Endometrial microvascular endothelial cells (primary cell): ENCODE results near the gene NOXA1. TPM values are rescaled to one million over a fixed set of nuclear protein-coding genes. Genes with fewer than 3 reads are reported as not detected.

Experiments used
- in situ Hi-C: cut with HindIII; loops from 2 replicates; pipeline ENCODE4 v1.10.0; 2017; ENCODE audit warnings: low sequenced_read_pairs, low pct_unique_long_range_greater_than_20kb; ENCODE audit errors: inconsistent ontology term
- total RNA-seq: library from RNA; depleted of rRNA; stranded (reverse); fragments of >200 nt; gene quantifications from one replicate; pipeline ENCODE4 v1.2.3, GENCODE V29; 2015; ENCODE audit errors: inconsistent ontology term

Gene NOXA1
- total RNA-seq, 1 donor from 2014 or later: 0.74 TPM

DNA sequence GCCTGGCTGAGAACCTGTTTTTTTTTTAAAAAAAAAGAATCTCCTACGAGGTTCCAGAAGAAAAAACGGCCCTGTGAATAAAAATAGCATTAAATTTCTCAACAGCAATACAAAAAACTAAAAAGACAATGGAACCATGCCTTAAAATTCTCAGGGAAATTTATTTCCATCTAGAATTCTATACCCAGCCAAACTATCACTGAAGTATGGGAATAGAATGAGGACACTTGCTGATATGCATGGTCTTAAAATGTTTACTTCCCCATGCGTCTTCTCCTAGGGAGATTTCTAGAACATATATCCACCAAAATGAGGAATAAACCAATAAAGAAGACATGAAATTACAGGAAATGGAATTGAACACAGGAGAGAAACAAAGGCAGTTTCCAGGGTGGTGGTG lies 52.5 kb downstream of the NOXA1 start:
- in situ Hi-C loops: no loop called here

DNA sequence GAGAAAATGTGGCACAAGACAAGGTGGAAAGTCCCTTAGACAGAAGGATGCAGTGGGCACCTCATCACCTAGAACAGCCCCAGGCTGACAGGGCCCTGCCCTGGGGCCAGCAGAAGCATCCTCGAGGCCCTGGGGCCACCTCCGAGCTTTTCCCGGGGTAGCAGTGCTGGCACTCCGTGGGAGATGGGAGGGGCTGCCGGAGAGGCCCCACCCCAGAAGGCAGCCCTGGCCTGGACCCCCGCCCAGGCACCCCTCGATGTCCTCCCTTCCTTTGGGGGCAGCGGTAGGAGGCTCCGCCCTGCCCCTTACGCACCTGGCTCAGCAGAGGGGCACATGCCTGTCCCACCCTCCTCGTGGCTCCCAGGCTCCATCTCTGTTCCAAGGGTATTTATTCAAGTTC lies 53.7 kb downstream of the NOXA1 start:
- in situ Hi-C loops: no loop called here

DNA sequence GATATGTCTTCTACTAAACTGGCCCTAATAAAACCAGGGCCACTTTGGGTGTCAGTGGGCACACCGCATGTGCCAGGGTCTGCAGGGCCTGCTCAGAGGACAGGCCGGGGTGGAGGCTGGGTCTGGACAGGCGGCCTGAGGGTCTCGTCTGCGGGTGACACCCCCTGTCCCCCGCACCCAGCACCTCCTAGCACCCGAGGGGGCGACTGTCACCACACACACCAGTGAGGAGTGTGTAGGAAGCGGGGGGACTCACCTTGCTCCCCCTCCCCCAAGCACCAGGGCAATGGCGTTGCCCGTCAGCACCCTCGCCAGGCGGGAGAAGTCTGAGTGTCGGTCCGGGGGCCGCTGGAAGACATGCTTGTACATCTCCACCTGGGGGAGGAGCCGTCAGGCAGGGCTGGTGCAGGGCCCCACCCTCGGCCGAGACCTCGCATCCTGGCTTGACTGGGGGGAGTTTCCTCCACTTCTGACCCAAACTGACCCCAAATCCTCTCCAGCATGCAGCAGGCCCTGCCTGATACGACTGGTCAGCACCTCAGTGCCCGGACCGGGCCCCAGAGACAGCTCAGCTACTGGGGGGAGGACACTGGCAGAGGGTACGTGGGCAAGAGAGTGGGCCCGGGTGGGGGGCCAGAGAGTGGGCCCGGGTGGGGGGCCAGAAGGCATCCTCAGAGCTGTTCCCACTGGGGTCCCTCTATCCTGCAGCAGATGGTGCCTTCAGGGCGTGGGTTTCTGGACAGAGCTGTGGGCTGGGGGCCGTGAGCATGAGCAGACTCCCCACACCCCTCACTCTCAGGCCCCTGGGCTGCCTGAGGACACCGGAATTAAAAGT lies 54.8 kb downstream of the NOXA1 start:
- in situ Hi-C loops: no loop called here

DNA sequence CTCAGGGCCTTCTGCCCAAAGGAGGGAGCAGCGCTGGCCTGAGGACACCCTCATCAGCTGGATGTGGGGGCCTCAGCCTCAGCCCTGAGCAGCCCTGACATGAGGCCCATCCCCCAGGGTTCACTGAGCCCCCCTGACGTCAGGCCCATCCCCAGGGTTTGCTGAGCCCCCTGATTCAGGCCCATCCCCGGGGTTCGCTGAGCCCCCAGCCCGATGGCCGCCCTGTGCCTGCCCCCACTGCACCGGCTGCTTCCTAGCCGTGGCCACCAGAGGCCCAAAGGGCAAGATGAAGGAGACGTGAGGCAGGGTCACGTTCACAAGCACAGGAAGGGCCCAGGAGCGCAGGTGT lies 55.4 kb downstream of the NOXA1 start:
- in situ Hi-C loops: no loop called here

DNA sequence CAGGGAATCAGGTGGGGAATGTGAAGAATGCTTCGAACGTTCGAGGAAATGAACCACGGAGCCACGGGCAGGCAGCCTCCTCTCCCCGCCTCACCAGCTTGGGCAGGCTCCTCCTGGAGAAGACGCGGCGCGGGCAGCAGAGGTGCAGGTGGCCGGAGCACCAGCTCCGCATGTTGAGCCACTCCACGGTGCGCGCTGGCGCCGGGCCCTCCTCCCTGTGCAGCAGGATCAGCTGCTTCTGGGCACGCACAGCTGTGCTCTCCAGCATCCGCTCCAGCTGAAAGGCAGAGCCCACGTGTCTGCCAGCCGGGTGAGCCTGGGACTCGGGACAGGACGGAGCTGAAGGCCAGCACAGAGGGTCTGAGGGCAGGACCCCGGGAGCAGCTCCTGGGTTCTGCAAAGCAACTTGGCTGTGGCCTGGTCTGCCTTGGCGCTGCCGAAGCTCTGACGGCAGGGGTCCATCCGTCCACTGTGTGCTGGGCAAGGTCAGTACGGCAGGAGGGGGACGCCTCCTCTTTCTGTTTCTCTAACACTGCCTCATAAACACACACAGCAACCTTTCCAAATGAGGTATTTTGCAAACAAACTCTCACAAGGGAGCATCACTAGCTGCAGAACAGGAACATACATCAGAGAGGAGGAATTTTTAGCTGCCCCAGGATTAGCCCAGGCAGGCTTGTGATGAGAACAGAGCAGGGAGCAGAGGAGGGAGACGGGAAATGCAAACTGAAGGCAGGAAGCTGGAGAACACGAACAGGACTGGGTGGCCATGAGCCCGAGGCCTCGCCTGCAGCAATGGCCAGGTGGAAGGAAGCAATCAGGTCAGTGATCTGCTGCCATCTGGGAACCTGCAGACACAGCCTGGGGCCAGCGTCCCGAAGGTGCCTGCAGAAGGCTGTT lies 56.0 kb downstream of the NOXA1 start:
- in situ Hi-C loops: no loop called here

DNA sequence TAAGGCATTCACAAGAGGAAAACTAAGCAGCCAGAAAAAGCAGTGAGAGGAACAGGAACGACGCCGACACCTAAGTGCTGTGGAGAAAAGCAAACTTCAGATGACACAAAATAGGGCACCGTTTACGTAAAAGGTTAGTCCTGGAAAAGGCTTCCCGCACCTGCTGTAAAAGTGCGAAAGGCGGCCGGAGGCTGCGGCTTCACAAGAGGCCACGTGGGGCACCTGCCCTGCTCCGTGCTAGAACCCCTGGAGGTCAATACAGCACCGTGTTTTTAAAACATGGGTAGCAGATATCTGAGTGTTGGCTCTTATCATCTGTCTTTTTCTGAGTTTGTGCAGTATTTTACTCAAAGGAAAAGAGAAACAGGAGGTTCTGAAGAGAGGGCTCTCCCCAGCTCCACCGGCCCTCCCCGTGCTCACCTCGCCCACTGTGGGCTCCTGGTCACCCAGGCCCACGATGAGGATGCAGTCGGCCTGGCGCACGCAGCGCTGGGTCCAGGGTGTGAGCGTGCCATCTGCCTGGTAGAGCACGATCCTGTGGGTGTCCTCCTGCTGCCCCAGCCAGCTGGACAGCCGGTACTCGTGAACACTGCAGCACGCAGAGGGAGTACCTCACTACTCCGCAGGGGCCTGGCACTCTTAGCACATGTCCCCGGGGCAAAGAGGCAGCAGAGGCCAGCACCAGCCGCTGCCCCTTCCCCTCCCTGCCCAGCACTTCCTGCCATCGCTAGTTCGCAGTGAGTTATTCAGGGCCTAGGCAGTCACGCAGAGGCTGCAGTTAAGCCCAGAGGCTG lies 56.9 kb downstream of the NOXA1 start:
- in situ Hi-C loops: no loop called here

DNA sequence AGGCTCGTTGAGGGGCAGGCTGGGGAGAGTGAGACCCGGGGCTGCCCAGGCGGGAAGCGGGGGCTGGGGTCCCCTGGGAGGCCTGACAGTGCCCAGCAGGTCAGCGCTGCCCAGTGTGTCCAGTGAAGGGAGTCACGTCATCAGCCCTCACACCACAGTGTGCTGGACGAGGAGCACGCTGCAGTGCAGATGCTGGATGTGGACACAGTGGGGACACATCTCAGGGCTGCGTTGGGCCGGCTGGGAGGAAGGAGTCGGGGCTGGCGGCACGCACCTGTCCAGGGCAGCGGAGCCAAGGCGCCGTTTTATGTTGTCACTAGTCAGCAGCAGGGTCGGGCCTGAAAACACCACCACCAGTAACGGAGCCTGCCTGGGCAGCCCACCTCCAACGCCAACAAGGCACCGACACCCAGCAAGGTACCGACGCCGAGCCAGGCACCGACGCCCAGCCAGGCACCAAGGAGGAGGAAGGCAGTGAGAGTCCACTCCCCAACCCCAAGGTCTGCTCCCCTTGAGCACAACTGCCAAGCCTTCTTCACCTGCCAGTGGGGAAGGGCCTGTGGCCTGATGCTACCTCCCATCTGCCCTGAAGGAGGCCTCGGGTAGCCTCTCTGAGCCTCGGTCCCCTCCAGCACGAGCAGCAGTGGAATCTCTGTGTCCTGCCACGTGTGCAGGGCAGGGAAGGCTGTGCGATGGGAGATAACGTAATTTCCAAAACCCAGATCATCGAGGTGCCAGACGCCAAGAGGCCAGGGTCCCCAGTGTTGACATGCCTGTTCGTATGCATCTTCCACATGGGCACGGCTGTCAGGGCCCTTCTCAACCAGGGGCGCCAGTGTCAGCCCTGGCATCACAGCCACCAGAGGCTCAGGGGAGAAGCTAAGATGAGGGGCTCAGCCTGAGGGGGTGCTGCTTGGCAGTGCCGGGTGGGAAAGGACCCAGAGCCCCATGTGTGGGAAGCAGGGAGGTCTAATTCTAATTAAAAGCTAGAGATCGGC lies 57.8 kb downstream of the NOXA1 start:
- in situ Hi-C loops: no loop called here

DNA sequence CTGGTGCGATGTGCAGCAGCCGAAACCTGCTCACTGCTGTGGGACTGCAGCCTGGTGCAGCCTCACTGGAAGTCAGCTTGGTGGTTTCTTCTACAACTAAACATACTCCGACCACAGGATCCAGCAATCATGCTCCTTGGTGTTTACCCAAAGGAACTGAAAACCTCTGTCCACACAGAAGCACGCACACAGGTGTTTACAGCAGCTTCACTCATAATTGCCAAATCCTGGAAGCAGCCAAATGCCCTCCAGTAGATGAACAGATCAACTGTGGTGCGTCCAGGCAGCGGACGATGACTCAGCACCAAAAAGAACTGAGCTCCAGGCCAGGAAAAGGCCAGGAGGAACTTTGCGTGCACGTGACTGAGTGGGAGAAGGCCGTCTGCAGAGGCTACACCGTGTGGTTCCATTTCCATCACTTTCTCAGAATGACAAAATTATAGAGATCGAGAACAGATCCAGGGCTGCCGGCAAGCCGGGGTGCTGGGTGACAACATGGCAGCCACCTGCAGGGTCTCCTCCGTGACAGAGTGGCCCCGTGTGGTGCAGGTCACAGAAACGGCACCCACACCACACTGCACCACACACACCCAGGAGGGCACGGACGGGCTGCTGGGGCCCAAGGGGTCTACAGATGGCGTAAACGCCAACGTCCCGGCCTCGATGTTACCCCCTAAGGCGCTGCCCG lies 59.0 kb downstream of the NOXA1 start:
- in situ Hi-C loops: no loop called here

Other genes starting within 250 kb of the NOXA1 start
- 14.9 TPM for gene ANAPC2, start 234.8 kb upstream of the NOXA1 start, total RNA-seq
- 117 TPM for gene SSNA1, start 234.7 kb upstream of the NOXA1 start, total RNA-seq
- 8.8 TPM for gene TPRN, start 222.7 kb upstream of the NOXA1 start, total RNA-seq
- gene TMEM203, start 217.7 kb upstream of the NOXA1 start, total RNA-seq: 28.1 TPM
- 19.6 TPM for gene NDOR1, start 217.7 kb upstream of the NOXA1 start, total RNA-seq
- not detected for gene RNF208, start 201.2 kb upstream of the NOXA1 start, total RNA-seq
- not detected for gene CYSRT1, start 198.2 kb upstream of the NOXA1 start, total RNA-seq
- gene RNF224, start 195.9 kb upstream of the NOXA1 start, total RNA-seq: not detected
- not detected for gene SLC34A3, start 192.5 kb upstream of the NOXA1 start, total RNA-seq
- 1,061 TPM for gene TUBB4B, start 182.1 kb upstream of the NOXA1 start, total RNA-seq
- not detected for gene STPG3, start 172.1 kb upstream of the NOXA1 start, total RNA-seq
- 72.0 TPM for gene NELFB, start 168.1 kb upstream of the NOXA1 start, total RNA-seq
- 53.1 TPM for gene TOR4A, start 145.7 kb upstream of the NOXA1 start, total RNA-seq
- 16.1 TPM for gene NRARP, start 121.1 kb upstream of the NOXA1 start, total RNA-seq
- 4.0 TPM for gene EXD3, start 231 bp upstream of the NOXA1 start, total RNA-seq
- not detected for gene ENTPD8, start 18.0 kb downstream of the NOXA1 start, total RNA-seq
- gene NSMF, start 35.9 kb downstream of the NOXA1 start, total RNA-seq: 43.8 TPM
- gene PNPLA7, start 127.0 kb downstream of the NOXA1 start, total RNA-seq: under 0.01 TPM
- gene MRPL41, start 128.5 kb downstream of the NOXA1 start, total RNA-seq: 107 TPM
- gene DPH7, start 155.5 kb downstream of the NOXA1 start, total RNA-seq: 37.2 TPM
- gene ZMYND19, start 167.1 kb downstream of the NOXA1 start, total RNA-seq: 27.8 TPM
- 30.2 TPM for gene ARRDC1, start 182.3 kb downstream of the NOXA1 start, total RNA-seq
- 69.0 TPM for gene EHMT1, start 195.6 kb downstream of the NOXA1 start, total RNA-seq